Measurements from ENCODE around the gene GOLGA8A.
"Not testable (repeated sequence)": the region's sequence is repeated elsewhere in the genome, so short reads cannot be mapped to it uniquely, and the experiment has no call there.

- not testable (repeated sequence) for TF ChIP-seq CTCF, POLR2A, POLR2AphosphoS5, EP300 (IDR thresholded peaks at IDR 0.05)
Measured at GRCh38 chr15:34430642-34431041, 7.0 kb downstream of the GOLGA8A start.
